Measurements from ENCODE around the gene NLRP3.
"Not testable (repeated sequence)": the region's sequence is repeated elsewhere in the genome, so short reads cannot be mapped to it uniquely, and the experiment has no call there.

- not testable (repeated sequence) for TF ChIP-seq EZH2 (IDR thresholded peaks at IDR 0.05; ENCODE audit: borderline replicate concordance); CTCF (IDR thresholded peaks at IDR 0.05; ENCODE audit: poor library complexity); EZH2phosphoT487 (IDR thresholded peaks at IDR 0.05; ENCODE audit: low read depth, severe bottlenecking, unreplicated experiment)
These were observed 38.3 kb upstream of the NLRP3 start for GRCh38 chr1:247377656-247378055.
